GM21423 (cell line): ENCODE results near the gene SUPT6H.
"Not testable (repeated sequence)": the region's sequence is repeated elsewhere in the genome, so short reads cannot be mapped to it uniquely, and the experiment has no call there.

ENCODE experiments used
- ATAC-seq: cut with Tn5 transposase; IDR thresholded peaks from one replicate; pipeline ENCODE4 v1.9.1; 2021; ENCODE audit warnings: mild to moderate bottlenecking, moderate library complexity; ENCODE audit not compliant: unreplicated experiment

Gene SUPT6H

DNA sequence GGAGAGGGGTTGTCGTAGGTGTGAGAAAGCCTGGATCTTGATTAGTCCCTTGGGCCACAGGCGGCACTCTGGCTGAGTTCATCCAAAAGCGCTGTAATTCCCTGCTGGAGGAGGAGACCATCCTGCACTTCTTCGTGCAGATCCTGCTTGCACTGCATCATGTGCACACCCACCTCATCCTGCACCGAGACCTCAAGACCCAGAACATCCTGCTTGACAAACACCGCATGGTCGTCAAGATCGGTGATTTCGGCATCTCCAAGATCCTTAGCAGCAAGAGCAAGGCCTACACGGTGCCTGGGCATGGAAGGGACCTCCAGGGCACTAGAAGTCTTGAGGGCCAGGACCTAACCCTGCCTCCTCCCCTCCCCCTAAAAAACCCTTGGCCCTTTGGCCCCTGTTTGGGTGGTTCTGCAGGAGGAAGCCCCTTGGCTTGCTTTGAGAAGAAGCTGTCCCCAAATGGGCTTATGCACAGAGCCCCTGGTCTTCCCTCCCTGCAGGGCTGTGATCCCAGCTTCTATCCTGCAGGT lies 72.8 kb downstream of the SUPT6H start:
- no peak for ATAC-seq

DNA sequence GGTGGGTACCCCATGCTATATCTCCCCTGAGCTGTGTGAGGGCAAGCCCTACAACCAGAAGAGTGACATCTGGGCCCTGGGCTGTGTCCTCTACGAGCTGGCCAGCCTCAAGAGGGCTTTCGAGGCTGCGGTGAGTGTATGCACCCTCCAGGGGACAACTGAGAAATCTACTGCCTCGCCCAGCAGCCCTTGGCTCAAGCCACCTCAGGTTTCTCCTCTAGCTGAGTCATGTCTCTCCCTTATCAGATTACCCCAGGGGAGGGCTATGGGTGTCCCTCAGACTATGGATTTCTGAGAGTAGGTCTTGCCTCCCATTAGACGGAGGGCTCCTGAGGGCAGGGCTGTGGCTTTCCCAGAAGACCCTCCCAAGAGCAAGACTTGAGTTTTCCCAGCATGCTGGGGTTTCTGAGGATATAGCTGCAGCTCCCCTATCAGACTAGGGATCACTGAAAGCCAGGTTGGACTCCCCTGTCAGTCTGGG lies 73.3 kb downstream of the SUPT6H start:
- no peak for ATAC-seq

DNA sequence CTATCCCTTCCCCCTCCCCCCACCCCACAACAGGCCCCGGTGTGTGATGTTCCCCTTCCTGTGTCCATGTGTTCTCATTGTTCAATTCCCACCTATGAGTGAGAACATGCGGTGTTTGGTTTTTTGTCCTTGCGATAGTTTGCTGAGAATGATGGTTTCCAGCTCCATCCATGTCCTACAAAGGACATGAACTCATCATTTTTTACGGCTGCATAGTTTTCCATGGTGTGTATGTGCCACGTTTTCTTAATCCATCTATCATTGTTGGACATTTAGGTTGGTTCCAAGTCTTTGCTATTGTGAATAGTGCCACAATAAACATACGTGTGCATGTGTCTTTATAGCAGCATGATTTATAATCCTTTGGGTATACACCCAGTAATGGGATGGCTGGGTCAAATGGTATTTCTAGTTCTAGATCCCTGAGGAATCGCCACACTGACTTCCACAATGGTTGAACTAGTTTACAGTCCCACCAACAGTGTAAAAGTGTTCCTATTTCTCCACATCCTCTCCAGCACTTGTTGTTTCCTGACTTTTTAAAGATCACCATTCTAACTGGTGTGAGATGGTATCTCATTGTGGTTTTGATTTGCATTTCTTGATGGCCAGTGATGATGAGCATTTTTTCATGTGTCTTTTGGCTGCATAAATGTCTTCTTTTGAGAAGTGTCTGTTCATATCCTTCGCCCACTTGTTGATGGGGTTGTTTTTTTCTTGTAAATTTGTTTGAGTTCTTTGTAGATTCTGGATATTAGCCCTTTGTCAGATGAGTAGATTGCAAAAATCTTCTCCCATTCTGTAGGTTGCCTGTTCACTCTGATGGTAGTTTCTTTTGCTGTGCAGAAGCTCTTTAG lies 74.1 kb downstream of the SUPT6H start:
- not testable (repeated sequence) for ATAC-seq

DNA sequence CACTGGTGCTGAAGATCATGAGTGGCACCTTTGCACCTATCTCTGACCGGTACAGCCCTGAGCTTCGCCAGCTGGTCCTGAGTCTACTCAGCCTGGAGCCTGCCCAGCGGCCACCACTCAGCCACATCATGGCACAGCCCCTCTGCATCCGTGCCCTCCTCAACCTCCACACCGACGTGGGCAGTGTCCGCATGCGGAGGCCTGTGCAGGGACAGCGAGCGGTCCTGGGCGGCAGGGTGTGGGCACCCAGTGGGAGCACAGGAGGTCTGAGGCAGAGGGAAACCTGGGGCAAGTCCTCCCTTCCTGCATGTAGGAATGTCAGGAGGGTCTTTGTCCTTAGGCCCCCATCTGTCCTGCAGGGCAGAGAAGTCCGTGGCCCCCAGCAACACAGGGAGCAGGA lies 75.3 kb downstream of the SUPT6H start:
- ATAC-seq: no peak

DNA sequence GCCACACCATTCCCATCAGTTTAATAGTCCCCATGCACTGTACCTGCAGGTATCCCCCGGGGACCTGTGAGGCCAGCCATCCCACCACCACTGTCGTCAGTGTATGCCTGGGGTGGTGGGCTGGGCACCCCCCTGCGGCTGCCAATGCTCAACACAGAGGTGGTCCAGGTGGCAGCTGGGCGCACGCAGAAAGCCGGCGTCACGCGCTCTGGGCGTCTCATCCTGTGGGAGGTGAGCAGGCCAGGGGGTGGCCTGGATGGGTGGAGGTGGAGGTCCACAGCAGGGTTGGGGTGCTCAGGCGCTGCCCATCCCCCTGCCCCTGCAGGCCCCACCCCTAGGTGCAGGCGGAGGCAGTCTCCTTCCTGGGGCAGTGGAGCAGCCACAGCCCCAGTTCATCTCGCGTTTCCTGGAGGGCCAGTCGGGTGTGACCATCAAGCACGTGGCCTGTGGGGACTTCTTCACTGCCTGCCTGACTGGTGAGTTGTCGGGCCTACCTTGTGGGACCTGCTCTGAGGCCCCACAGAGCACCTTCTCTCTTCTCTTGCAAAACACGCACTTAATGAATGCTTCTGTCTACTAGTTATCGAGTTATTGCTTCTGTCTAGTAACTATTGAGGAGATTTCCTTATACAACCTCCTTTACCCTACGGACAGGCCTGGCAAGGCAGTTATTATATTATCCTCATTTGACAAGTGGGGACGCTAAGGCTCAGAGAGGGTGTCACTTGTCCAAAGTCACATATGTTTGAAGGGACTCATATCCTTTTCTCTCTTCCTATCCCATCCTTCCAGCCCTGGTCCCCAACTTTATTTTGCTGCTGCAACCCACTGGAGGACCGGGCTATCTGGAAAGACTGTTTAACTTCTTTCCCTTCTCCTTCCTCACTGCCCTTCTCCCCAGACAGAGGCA lies 76.0 kb downstream of the SUPT6H start:
- peak; percentile 60 for ATAC-seq

DNA sequence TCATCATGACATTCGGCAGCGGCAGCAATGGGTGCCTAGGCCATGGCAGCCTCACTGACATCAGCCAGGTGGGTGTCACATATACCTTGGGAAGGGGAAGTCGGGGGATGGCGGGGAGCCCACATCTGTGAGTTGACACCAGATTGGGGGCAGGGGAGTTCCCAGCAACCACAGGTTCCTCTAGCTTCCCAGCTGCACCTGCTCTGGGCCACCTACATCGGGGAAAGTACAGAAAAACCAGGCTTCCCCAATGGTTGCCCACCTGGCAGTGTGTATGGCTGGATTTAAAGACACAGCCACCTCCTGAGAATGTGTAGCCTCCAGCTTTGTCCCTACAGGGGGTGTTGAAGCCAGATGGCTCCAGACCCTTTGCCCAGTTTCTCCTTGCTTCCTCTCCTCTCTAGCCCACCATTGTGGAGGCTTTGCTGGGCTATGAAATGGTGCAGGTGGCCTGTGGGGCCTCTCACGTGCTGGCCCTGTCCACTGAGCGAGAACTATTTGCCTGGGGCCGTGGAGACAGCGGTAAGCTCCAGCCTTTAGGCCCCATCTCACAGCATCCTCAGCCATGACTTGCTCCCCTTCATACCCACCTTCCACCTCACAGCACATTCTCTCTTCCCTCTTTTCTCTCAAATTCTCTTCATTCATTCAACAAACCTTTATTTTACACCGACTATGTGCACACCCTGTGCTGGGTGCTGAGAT lies 76.8 kb downstream of the SUPT6H start:
- peak; percentile 27 for ATAC-seq

DNA sequence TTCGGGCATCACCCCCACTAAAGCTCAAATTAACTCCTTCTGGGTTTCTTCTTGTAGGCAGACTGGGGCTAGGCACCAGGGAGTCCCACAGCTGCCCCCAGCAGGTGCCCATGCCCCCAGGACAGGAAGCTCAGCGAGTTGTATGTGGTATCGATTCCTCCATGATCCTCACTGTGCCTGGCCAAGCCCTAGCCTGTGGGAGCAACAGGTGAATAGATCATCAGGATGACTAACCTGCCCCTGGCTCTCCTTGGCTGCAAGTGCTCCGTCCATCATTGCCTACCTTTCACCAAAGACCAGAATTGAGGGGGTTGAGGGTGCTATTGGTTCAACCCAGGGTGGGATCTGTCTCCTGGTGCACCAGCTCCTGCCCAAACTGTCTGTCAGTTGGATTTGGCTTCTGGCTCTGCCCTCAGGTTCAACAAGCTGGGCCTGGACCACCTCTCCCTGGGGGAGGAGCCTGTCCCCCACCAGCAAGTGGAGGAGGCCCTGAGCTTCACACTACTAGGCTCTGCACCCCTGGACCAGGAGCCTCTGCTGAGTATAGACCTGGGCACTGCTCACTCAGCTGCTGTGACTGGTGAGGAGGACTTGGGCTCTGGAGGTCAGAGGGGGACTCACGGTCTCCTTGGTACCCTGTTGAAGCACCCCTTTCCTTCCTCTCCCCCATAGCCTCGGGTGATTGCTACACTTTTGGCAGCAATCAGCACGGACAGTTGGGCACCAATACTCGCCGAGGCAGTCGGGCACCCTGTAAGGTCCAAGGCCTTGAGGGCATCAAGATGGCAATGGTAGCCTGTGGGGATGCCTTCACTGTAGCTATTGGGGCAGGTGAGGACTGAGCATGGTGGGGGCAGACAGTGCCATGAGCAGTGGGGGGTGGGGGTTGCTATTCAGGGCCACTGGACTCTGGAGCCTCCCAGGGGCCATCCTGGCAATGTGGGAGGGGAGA lies 78.7 kb downstream of the SUPT6H start:
- ATAC-seq: no peak

DNA sequence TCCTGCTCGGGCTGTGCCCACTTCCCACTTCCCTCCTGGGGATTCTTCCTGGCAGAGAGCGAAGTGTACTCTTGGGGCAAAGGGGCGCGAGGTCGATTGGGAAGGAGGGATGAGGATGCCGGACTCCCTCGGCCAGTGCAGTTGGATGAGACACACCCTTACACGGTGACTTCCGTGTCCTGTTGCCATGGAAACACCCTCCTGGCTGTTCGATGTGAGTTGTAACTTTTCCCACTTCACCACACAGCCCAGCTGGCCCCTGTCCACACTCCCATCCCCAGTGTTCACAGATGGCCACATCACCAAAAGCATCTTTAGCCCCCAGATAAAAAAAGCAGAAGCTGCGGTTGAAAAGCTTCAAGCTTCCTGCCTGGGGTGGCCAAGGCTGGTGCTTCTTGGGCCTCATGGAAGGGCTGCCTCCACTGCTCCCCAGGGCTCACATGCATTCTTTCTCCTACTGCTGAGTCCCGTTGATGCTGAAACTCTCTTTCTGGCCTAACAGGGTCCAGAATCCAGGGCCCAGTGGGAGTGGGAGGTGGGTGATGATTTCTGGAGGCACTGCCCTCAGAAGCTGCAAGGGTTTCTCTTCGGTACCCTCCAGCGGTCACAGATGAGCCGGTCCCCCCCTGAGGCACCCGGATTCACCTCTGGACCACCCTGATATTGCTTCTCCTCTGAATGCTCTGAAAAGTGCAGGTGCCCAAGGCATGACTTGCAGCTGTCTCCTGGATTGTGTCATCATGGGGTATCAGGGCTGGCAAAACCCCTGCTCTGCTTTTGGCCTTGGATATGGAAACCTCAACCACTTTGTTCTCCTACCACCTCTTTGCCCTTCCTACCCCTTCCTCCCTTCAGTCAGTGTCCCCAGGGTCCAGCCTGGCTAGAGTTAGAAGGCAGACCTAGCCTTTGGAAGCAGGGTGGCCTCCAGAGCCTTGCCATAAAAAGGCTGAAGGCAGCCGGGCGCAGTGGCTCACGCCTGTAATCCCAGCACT lies 79.6 kb downstream of the SUPT6H start:
- no peak for ATAC-seq

DNA sequence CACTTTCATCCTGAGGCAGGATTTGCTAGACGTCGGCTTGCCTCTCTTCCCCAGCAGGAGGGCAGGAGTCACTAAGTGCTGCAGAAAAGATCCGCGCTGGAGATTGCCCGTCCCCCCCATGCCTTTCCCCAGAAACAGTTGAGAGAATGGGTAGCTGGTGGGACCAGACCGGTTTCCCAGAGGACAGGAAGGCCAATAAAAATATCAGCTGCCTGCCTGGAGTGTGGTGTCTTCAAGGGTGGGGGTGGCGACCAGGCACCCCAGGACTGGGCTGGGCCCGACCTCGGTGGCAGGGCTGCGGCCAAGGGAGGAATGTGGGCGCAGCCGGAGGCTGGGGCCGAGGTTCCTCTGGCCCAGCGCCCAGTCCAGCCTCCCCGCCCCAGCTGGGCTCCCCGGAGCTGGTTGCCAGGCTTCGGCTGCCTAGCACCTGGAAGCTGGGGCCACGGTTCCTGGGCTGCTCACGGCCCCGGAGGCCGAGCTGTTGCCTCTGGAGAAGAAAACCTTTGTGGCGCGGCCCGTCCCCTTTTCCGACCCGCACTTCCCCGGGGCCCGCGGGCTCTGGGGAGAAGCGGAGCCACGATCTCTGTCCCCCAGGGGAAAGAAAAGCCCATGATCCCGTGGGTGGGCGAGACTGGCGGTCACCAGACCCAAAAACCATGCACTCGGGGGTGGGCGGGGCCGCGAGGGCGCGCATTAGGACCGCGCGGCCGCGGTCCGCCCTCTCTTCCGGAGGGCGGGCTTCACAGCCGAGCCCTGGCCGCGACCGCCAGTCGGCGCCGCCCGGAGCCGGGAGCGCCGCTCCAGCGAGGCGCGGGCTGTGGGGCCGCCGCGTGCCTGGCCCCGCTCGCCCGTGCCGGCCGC lies 81.5 kb downstream of the SUPT6H start, which contains the start of gene TRAF4:
Gene TRAF4 (plus strand): TSS at position 769 of the 861 bp plus-strand sequence. CDS start 102 bp downstream, outside the sequence.
- ATAC-seq: peak; percentile 60

DNA sequence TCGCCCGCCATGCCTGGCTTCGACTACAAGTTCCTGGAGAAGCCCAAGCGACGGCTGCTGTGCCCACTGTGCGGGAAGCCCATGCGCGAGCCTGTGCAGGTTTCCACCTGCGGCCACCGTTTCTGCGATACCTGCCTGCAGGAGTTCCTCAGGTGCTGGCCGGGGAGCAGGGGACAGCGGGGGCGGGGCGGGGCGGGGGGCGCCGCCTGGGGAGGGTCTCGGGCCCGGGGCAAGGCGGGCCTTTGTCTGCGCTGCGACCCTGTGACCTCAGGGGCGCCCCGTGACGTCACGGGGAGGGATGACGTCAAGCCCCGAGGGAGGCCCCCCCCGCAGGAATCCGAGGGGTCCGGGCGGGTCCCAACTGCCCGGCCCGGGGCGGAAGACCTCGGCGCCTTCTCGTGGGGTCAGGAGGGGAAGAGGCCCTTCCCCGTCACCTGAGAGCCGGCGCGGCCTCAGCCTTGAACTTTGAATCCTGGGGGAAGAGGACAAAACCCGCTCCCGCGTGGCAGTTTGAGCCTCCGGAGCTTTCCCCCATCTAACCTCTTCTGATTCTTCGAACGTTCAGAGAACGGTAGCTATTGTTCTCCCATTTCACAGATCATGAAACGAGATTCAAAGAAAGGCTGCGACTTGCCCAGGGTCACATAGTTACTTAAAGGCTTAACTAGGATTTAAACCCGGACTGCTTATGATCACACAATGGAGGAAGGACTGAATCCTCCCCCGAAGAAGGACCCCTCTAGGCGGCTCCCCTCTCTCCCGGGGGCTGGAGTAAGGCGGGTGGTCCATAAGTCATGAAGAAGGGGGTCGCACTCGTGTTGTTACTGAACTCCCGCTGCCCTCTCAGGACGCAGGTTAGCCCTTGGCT lies 82.3 kb downstream of the SUPT6H start:
- peak; percentile 22 for ATAC-seq

DNA sequence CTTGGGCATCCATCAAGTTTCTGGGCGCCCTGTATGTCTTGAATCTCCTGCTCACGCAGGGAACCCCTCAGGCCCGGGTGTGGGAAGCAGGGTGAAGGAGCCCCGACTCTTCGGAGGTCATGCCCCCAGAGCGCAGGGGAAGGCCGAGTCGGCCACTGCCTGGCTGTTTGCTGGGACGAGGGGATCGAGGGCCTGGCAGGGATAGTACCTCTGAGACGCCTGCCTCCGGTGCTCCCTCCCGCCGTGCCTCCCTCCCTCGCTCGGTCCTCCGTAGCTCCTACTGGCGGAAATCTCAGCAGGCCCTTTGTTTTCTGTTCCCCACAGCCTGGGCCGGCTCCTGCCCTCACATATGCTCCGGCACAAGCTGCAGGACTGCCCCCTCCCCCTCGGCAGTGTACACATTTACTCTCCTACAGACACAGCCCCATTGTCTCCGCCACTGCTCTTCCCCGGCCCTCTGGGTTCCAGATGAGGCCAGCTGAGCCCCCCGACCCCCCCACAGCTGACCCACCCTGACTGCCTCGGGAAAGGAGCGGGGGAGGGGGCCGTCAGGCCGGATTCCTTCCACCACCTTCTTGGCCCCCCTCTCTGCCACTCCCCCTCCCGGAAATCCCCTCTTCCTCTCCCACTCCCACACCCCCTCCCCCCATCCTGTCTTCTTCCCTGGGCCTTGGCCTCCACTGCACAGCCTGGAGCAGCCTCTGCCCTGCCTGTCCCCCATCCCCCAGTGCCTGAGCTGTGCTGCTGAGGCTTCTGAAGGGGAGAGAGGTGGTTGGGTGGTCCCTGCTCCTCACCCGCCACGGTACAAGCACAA lies 83.2 kb downstream of the SUPT6H start:
- ATAC-seq: no peak

DNA sequence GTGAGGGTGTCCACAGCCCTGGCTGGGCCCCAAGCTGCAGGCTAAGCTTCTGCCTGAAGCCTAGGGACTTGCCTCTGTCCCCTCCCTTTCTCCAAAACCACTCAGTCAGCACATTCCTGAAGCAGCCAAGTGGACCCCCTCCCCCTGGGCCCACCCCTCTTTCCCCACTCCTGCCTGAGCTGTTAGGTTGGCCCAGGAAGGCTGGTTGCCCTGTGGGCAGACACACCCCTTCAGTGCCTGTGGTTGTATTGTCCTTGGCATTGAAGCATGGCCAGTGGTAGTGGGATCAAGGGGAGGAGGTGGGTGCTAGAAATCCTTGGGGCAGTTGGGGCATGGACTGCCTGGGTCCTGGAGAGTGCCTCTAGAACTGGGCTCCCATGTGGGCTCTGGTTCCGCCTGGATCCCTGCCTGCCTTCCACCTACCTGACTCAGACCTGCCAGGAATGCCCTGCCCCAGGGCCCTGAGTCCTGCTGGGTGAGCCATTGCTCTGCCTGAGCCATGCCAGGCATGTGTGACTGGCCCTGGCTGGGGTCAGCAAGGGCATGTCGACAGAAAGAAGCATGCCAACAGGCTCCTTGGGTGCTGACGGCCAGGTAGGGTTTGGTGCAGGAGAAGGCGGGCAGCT lies 83.9 kb downstream of the SUPT6H start:
- no peak for ATAC-seq

DNA sequence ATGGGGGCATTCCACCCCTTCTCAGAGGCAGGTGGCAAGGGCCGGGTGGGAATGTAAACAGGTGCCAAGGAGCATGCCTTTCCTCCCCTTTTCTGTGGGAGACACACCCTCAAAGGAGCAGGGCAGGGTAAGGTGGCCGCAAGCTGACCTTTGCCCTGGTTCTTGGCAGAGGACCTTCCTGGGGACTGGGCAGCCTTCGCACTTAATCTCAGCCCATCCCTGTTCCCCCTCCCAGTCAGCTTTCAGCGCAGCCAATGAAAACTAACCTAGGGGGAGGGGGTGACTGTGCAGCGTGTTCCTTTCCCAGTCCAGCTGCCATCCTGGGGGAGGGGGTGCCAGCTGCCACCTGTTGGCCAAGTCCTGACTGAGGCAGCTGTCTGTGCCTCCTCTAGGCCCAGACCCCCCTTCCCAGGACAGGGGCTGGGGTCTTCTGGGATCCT lies 84.6 kb downstream of the SUPT6H start:
- no peak for ATAC-seq

DNA sequence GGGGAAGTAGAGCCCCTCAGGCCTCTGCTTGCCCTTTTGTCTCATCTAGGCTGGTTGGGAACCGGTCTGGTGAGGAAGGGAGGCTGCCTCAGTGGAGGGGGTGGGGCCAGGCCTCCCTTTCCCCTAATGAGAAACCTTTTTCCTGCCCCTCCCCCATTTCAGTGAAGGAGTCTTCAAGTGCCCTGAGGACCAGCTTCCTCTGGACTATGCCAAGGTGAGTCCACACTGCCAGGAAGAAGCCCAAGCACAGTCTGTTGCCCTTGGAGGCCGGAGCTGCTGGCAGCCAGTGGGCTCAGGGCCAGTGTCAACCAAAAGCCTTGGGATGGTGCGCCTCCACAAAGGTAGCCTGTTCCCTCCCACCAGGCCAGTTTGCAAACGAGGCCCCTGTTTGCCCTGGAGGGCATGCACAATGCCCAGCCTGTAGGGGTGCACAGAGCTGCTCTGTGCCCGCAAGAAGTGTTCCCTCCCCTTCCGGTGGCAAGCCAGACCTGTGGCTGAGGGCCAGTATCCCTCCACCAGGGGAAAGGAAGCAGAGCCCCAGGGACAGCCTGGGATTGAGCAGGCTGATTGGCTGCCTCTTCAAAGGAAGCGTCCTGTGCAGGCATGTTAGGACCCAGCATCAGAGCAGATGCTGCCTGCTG lies 85.2 kb downstream of the SUPT6H start:
- no peak for ATAC-seq
